Stimulated activated effector memory CD8-positive, alpha-beta T cell treated with anti-CD3 and anti-CD28 coated beads, Interleukin-12 subunit alpha, Interleukin-12 subunit beta, amount 100 ng/mL, for 72 hours (primary cell): ENCODE results near the gene PPP3R2.

Experiments used
- ATAC-seq: fragments of 150-1000 bp; cut with Tn5 transposase; 2 replicates; pipeline ENCODE4 v1.10.0; 2021
- DNase-seq, 2 donors: peaks; one replicate each; pipeline ENCODE4 v3.0.0; 2021 to 2022; ENCODE audit warnings: low spot score in 2 of 2
- H3K27ac Mint-ChIP-seq: one replicate; pipeline ENCODE4 v1.8.0; 2022; ENCODE audit warnings: mild to moderate bottlenecking, mixed read lengths
- H3K36me3 Mint-ChIP-seq: one replicate; pipeline ENCODE4 v1.8.0; 2022; ENCODE audit warnings: mild to moderate bottlenecking, mixed read lengths
- H3K4me1 Mint-ChIP-seq: one replicate; pipeline ENCODE4 v1.8.0; 2022; ENCODE audit warnings: mixed read lengths
- H3K4me3 Mint-ChIP-seq: one replicate; pipeline ENCODE4 v1.8.0; 2022; ENCODE audit warnings: mild to moderate bottlenecking, mixed read lengths
- H3K9me3 Mint-ChIP-seq: one replicate; pipeline ENCODE4 v1.8.0; 2022; ENCODE audit warnings: mixed read lengths

Gene PPP3R2

GRCh38 chr9:101594796-101595195, at the start of gene PPP3R2:
Gene PPP3R2 (minus strand): TSS chr9:101594969. CDS start chr9:101594921, 48 bp downstream.
- no peak for DNase-seq
- Mint-ChIP-seq H3K9me3 (no peaks in the 10 kb centered on the region), H3K4me3 (no peak within 1 kb of the TSS), H3K36me3 (no peaks in the 10 kb centered on the region), H3K4me1 (no peaks in the 10 kb centered on the region), H3K27ac (no peak within 1 kb of the TSS)
- no peak for ATAC-seq

DNA sequence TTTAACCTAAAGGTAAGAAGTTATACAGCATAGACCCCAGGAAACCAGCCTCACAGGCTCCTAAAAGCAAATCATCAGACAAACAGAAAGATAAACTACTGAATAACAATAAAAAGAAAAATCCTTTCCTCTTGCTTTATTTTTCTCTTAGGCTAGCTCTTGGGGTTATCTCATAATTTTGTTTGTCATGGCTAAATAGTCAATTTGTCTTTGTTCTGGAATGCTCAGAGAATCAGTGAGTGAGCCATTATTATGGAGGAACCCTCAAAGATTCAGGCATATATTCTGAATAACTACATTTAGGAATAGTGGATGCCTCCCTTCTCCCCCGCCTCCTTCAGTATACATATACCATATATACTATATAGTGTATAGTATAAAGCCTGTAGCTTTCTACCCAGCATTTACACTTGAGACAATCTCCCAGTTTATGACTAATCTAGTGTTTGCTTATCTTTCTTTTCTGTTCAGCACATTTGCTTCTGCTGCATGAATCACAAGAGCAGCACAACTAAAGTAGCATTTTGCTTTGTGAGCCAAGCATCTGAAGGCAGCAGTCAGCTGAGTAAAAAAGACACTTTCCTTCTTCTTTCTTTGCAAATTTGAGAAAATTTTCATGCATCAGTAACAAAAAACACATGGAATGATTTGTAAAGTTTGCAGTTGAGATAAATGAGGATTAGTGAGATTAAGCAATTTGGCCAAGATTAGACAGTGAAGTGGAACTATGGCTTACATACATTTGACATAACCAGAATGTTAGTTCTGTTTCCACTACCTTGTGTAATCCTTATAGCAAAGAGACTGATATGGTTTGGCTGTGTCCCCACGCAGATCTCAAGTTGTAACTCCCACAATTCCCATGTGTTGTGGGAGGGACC, 45.3 kb upstream of the PPP3R2 start:
- no peak overlapping the region for H3K4me3 Mint-ChIP-seq

GRCh38 chr9:101639311-101639710, 44.5 kb upstream of the PPP3R2 start:
- ATAC-seq: no peak
- Mint-ChIP-seq H3K4me3 (no peak overlapping the region), H3K9me3 (no peaks in the 10 kb centered on the region), H3K27ac (no peak overlapping the region), H3K36me3 (no peaks in the 10 kb centered on the region), H3K4me1 (no peaks in the 10 kb centered on the region)
- DNase-seq: no peak

More for the DNA sequence above, 45.3 kb upstream of the PPP3R2 start:
- ATAC-seq: no peak
- Mint-ChIP-seq H3K4me1 (no peaks in the 10 kb centered on the region), H3K27ac (no peak overlapping the region), H3K36me3 (no peaks in the 10 kb centered on the region), H3K9me3 (no peaks in the 10 kb centered on the region)
- no peak for DNase-seq

GRCh38 chr9:101636247-101636646, 41.5 kb upstream of the PPP3R2 start:
- Mint-ChIP-seq H3K4me3 (no peak overlapping the region), H3K27ac (no peak overlapping the region), H3K36me3 (no peaks in the 10 kb centered on the region), H3K4me1 (no peaks in the 10 kb centered on the region), H3K9me3 (no peaks in the 10 kb centered on the region)
- ATAC-seq: no peak
- DNase-seq: no peak

- DNase-seq (no peak), ATAC-seq (no peak)
- no peaks in the 10 kb centered on the region for H3K9me3 Mint-ChIP-seq
- no peaks in the 10 kb centered on the region for H3K36me3 Mint-ChIP-seq
- H3K4me1 Mint-ChIP-seq: no peaks in the 10 kb centered on the region
- no peak overlapping the region for H3K27ac Mint-ChIP-seq
- no peak overlapping the region for H3K4me3 Mint-ChIP-seq
Observed at GRCh38 chr9:101635473-101635872, 40.7 kb upstream of the PPP3R2 start.

GRCh38 chr9:101634741-101635409, 40.1 kb upstream of the PPP3R2 start:
- ATAC-seq (no peak), DNase-seq (no peak)
- no peak overlapping the region for H3K27ac Mint-ChIP-seq
- H3K4me3 Mint-ChIP-seq: no peak overlapping the region
- H3K9me3 Mint-ChIP-seq: no peaks in the 10 kb centered on the region
- no peaks in the 10 kb centered on the region for H3K4me1 Mint-ChIP-seq
- H3K36me3 Mint-ChIP-seq: no peaks in the 10 kb centered on the region

DNA sequence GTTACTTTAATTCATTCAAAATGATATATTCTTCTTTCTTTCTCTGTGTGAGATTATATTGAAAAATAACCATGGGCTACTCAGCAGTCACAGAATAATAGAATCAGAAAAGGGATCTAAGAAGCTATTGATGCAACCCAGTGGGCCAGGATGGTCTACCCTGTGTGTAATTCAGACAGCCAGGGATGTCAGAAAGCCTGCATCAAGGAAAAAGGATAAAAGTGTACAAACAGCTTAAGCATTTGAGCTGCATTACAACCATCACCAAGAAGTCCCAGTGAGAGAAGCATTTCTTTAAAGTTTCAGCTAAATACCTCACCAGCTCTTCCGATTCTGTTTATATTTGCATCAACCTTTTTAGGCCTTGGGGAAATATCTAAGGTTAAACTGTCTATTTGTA, 37.8 kb upstream of the PPP3R2 start:
- Mint-ChIP-seq H3K4me1 (no peaks in the 10 kb centered on the region), H3K9me3 (no peaks in the 10 kb centered on the region), H3K4me3 (no peak overlapping the region), H3K36me3 (no peaks in the 10 kb centered on the region), H3K27ac (no peak overlapping the region)
- ATAC-seq (no peak), DNase-seq (no peak)

GRCh38 chr9:101631892-101632291, 37.1 kb upstream of the PPP3R2 start:
- Mint-ChIP-seq H3K36me3 (no peaks in the 10 kb centered on the region), H3K4me1 (no peaks in the 10 kb centered on the region), H3K4me3 (no peak overlapping the region), H3K9me3 (no peaks in the 10 kb centered on the region), H3K27ac (no peak overlapping the region)
- ATAC-seq (no peak), DNase-seq (no peak)

- no peak overlapping the region for H3K27ac Mint-ChIP-seq
- no peaks in the 10 kb centered on the region for H3K36me3 Mint-ChIP-seq
- H3K4me1 Mint-ChIP-seq: peaks cover 5% of the 10 kb centered on the region
- DNase-seq (no peak), ATAC-seq (no peak)
- H3K9me3 Mint-ChIP-seq: no peaks in the 10 kb centered on the region
- no peak overlapping the region for H3K4me3 Mint-ChIP-seq
Observed at GRCh38 chr9:101629636-101630035, 34.9 kb upstream of the PPP3R2 start.

DNA sequence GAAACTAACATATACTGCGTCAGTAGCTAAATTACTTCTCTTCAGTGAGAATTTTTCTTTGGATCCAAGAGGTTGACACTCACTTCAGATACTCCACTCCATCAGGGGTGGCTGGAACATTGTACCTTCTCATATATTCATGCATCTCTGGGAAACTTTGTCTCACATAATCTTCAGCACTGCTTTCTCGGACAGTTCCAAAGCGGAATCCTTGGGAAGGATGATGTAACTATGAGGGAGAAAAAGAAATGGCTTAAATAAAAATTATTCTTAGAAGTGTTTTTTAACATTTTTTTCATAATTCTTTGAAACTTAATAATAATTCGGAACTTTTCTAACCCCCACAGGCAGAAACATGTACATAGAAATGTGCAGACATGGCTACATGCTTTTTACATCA, 33.4 kb upstream of the PPP3R2 start:
- H3K9me3 Mint-ChIP-seq: no peaks in the 10 kb centered on the region
- H3K36me3 Mint-ChIP-seq: no peaks in the 10 kb centered on the region
- no peak overlapping the region for H3K4me3 Mint-ChIP-seq
- ATAC-seq: no peak
- peaks cover 5% of the 10 kb centered on the region for H3K4me1 Mint-ChIP-seq
- no peak overlapping the region for H3K27ac Mint-ChIP-seq
- DNase-seq: no peak

GRCh38 chr9:101626295-101626694, 31.5 kb upstream of the PPP3R2 start:
- peak; percentile 72 for ATAC-seq
- no peak overlapping the region for H3K27ac Mint-ChIP-seq

GRCh38 chr9:101625876-101626275, 31.1 kb upstream of the PPP3R2 start:
- DNase-seq: no peak
- Mint-ChIP-seq H3K9me3 (no peaks in the 10 kb centered on the region), H3K36me3 (no peaks in the 10 kb centered on the region), H3K4me3 (no peak overlapping the region), H3K27ac (no peak overlapping the region), H3K4me1 (peaks cover 5% of the 10 kb centered on the region)
- no peak for ATAC-seq

More at GRCh38 chr9:101626295-101626694, 31.5 kb upstream of the PPP3R2 start:
- Mint-ChIP-seq H3K4me3 (no peak overlapping the region), H3K9me3 (no peaks in the 10 kb centered on the region), H3K36me3 (no peaks in the 10 kb centered on the region), H3K4me1 (peaks cover 5% of the 10 kb centered on the region)
- DNase-seq: no peak

- Mint-ChIP-seq H3K4me3 (no peak overlapping the region), H3K9me3 (no peaks in the 10 kb centered on the region), H3K36me3 (no peaks in the 10 kb centered on the region), H3K4me1 (no peaks in the 10 kb centered on the region), H3K27ac (no peak overlapping the region)
- ATAC-seq (no peak), DNase-seq (no peak)
Observed at GRCh38 chr9:101620452-101620851, 25.7 kb upstream of the PPP3R2 start.

DNA sequence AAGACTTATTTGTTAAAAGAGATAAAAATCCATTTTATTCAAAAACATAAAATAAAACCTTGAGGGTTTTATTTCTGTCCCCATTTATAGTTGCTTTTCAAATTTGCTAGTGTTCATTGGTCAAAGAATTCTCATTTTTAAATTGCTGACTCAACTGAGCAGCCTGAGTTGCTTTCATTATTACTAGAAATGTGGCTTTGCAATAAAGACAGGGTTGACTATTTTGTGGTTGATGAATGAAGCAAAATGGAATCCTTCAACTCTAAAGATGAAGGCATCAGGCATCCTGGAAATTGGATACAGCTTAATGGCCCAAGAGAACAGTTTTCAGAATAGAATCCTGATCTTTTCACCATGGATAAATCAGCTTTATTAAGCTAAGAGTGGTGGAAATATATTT, 23.9 kb upstream of the PPP3R2 start:
- peak; percentile 51 for ATAC-seq
- no peaks in the 10 kb centered on the region for H3K36me3 Mint-ChIP-seq
- DNase-seq: no peak

DNA sequence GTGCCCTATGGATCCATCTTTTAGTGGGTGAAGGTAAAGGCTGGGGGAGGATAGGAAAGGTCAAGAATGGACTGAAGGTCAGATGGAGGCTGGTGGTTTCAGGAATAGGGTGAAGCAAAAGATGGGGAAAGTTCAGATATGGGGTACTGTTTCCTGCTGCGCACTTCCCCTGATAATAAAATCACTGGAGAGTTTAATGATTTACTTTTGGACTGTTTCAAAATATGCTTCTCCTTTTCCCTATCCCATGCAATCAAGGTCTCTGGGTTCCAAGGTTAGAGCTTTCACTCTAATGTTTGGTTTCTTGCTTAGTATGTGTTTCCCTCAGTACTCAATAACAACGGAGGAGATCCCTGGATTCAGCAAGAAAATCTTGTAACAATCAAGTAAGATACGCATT, 10.8 kb upstream of the PPP3R2 start:
- no peak overlapping the region for H3K4me3 Mint-ChIP-seq
- H3K36me3 Mint-ChIP-seq: no peaks in the 10 kb centered on the region
- H3K9me3 Mint-ChIP-seq: no peaks in the 10 kb centered on the region
- no peak overlapping the region for H3K27ac Mint-ChIP-seq
- H3K4me1 Mint-ChIP-seq: no peaks in the 10 kb centered on the region
- DNase-seq: no peak
- ATAC-seq: no peak

More for the DNA sequence above, 23.9 kb upstream of the PPP3R2 start:
- no peaks in the 10 kb centered on the region for H3K4me1 Mint-ChIP-seq
- H3K9me3 Mint-ChIP-seq: no peaks in the 10 kb centered on the region
- no peak overlapping the region for H3K27ac Mint-ChIP-seq
- H3K4me3 Mint-ChIP-seq: no peak overlapping the region

- H3K36me3 Mint-ChIP-seq: no peaks in the 10 kb centered on the region
- H3K9me3 Mint-ChIP-seq: no peaks in the 10 kb centered on the region
- DNase-seq: no peak
- H3K27ac Mint-ChIP-seq: no peak overlapping the region
- no peak for ATAC-seq
- no peaks in the 10 kb centered on the region for H3K4me1 Mint-ChIP-seq
- H3K4me3 Mint-ChIP-seq: no peak overlapping the region
Observed at GRCh38 chr9:101604296-101604695, 9.5 kb upstream of the PPP3R2 start.
